Central memory CD8-positive, alpha-beta T cell (primary cell): ENCODE measurements around the gene ARAP3.
A peak's percentile ranks its signal among the peaks of the same experiment; 100 is the strongest.

Experiments used
- ATAC-seq: fragments of 150-1000 bp; cut with Tn5 transposase; replicated peaks from 2 replicates; pipeline ENCODE4 v1.10.0; 2022; ENCODE audit warnings: mild to moderate bottlenecking, moderate FRiP score, moderate number of reproducible peaks; ENCODE audit not compliant: poor library complexity, severe bottlenecking; ENCODE audit errors: extremely low read depth
- DNase-seq, 2 donors: peaks; one replicate each; pipeline ENCODE4 v3.0.0; 2021; ENCODE audit warnings: low spot score in 2 of 2
- H3K27ac Mint-ChIP-seq: one replicate; pipeline ENCODE4 v1.8.0; 2022; ENCODE audit warnings: low read depth, mild to moderate bottlenecking, moderate library complexity, mixed read lengths
- H3K27me3 Mint-ChIP-seq: one replicate; pipeline ENCODE4 v1.8.0; 2022; ENCODE audit warnings: mixed read lengths
- H3K36me3 Mint-ChIP-seq: one replicate; pipeline ENCODE4 v1.8.0; 2022; ENCODE audit warnings: mild to moderate bottlenecking, moderate library complexity, mixed read lengths; ENCODE audit not compliant: insufficient read depth
- H3K4me1 Mint-ChIP-seq: one replicate; pipeline ENCODE4 v1.8.0; 2022; ENCODE audit warnings: mixed read lengths
- H3K4me3 Mint-ChIP-seq: one replicate; pipeline ENCODE4 v1.8.0; 2022; ENCODE audit warnings: mild to moderate bottlenecking, moderate library complexity, mixed read lengths
- H3K9me3 Mint-ChIP-seq: one replicate; pipeline ENCODE4 v1.8.0; 2022; ENCODE audit warnings: mixed read lengths

The ARAP3 gene

DNA sequence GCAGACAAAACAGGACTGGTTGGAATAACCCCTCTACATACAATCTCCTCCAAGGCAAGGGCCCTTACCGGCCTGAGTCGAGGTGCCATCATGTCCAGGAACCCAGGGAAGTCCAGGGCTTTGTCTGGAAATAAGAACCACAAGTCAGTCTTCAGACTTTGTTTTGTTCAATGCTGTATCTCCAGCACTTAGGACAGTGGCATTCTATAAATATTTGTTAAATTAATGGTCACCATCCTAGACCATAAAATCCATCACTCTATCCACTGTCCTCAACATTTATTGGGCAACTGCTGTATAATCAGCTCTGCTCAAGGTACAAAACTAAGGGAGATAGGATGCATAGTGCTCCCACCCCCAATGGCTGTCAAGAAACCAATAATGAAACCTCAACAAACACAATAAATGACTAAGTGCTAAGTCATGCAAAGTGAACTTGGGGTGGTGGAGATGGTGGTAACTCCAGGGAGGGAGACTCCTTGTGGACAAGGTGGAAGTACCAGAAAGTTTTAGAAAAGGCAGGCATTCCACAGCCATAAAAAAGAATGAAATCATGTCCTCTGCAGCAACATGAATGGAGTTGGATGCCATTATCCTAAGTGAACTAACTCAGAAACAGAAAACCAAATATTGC is 40.3 kb downstream of the ARAP3 start:
- Mint-ChIP-seq H3K27ac (no peak overlapping the region), H3K9me3 (no peaks in the 10 kb centered on the region), H3K4me3 (no peak overlapping the region), H3K36me3 (peaks cover 32% of the 10 kb centered on the region), H3K4me1 (peaks cover 34% of the 10 kb centered on the region), H3K27me3 (no peaks in the 10 kb centered on the region)
- DNase-seq (no peak), ATAC-seq (no peak)

DNA sequence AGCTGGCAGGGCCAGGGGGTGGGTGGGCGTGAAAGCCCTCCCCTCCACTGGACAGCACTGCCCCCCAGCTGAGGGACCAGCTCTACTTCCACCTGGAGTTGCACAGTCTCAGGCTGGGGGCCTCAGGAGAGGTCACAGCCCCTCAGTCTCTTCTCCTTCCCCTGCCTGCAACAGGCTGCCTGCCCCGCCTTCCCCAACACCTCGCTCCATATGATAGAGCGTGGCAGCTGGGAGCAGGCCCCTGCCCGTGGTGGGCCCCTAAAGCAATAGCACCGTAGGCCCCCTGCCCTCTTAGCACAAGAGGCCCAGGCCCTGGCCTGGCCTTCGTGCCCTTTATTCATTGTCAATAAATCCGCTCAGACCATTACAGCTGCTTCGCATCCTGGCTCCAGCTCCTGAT is 41.3 kb downstream of the ARAP3 start:
- ATAC-seq: no peak
- peaks cover 37% of the 10 kb centered on the region for H3K4me1 Mint-ChIP-seq
- H3K4me3 Mint-ChIP-seq: no peak overlapping the region
- no peaks in the 10 kb centered on the region for H3K9me3 Mint-ChIP-seq
- no peak for DNase-seq
- H3K36me3 Mint-ChIP-seq: peaks cover 29% of the 10 kb centered on the region
- peak overlapping the region; percentile 29 for H3K27ac Mint-ChIP-seq
- H3K27me3 Mint-ChIP-seq: no peaks in the 10 kb centered on the region

DNA sequence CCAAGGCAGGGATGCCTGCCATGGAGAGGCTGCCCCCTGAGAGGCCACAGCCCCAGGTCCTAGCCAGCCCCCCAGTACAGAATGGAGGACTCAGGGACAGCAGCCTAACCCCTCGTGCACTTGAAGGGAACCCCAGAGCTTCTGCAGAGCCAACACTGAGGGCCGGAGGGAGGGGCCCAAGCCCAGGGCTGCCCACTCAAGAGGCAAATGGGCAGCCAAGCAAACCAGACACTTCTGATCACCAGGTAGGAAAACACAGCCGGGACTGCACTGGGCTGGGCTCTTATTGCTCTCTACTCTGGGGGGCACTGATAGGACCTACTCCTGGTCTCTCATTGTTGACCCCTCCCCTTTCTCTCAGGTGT is 42.0 kb downstream of the ARAP3 start:
- no peaks in the 10 kb centered on the region for H3K27me3 Mint-ChIP-seq
- no peak for ATAC-seq
- H3K9me3 Mint-ChIP-seq: no peaks in the 10 kb centered on the region
- no peak for DNase-seq
- H3K36me3 Mint-ChIP-seq: peaks cover 29% of the 10 kb centered on the region
- H3K27ac Mint-ChIP-seq: no peak overlapping the region
- no peak overlapping the region for H3K4me3 Mint-ChIP-seq
- H3K4me1 Mint-ChIP-seq: peaks cover 40% of the 10 kb centered on the region

DNA sequence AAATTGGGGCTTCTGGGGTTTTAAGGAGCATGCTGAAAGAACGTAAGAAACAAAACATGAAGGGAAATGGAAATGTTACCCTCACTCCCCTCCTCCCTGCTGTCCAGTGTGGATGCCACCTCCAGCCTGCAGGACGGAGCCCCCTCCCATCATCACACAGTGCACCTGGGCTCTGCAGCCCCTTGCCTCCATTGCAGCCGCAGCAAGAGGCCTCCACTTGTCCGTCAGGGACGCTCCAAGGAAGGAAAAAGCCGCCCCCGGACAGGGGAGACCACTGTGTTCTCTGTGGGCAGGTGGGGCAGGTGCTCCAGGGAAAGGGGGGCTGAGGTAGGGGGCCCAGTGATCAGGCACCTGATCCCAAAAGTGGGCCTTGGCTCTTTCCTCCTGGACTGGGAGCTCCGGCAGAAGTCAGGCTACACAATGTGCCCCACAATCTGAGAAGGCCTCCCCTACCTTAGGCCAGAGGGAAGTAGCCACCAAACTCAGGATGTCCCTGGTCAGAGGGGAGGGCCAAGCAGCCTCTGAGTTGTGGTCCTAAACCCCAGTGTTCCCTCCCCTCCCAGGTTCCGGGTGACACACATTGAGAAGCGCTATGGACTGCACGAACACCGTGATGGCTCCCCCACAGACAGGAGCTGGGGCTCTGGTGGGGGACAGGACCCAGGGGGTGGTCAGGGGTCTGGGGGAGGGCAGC is 42.5 kb downstream of the ARAP3 start:
- Mint-ChIP-seq H3K9me3 (no peaks in the 10 kb centered on the region), H3K36me3 (peaks cover 25% of the 10 kb centered on the region), H3K4me1 (peaks cover 41% of the 10 kb centered on the region), H3K27me3 (no peaks in the 10 kb centered on the region), H3K27ac (no peak overlapping the region), H3K4me3 (no peak overlapping the region)
- DNase-seq (no peak), ATAC-seq (no peak)

DNA sequence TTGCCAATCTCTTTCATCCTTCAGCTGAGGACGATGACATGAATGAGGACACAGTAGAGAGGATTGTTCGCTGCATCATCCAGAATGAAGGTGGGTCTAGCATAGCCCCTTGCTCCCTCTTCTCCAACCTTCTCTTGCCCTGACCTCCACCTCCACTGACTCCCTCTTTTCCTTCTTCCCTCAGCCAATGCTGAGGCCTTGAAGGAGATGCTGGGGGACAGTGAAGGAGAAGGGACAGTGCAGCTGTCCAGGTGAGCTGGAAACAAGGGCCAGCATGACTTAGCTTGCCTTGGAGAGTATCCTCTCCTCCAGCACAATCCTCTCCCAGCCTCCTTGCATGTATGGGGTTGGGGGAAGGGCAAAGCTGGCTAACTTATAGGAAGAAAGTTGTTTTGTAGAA is 43.3 kb downstream of the ARAP3 start:
- Mint-ChIP-seq H3K4me1 (peaks cover 48% of the 10 kb centered on the region), H3K36me3 (peaks cover 18% of the 10 kb centered on the region), H3K27ac (no peak overlapping the region), H3K9me3 (no peaks in the 10 kb centered on the region), H3K27me3 (no peaks in the 10 kb centered on the region), H3K4me3 (peak overlapping the region; percentile 84)
- ATAC-seq (no peak), DNase-seq (no peak)

DNA sequence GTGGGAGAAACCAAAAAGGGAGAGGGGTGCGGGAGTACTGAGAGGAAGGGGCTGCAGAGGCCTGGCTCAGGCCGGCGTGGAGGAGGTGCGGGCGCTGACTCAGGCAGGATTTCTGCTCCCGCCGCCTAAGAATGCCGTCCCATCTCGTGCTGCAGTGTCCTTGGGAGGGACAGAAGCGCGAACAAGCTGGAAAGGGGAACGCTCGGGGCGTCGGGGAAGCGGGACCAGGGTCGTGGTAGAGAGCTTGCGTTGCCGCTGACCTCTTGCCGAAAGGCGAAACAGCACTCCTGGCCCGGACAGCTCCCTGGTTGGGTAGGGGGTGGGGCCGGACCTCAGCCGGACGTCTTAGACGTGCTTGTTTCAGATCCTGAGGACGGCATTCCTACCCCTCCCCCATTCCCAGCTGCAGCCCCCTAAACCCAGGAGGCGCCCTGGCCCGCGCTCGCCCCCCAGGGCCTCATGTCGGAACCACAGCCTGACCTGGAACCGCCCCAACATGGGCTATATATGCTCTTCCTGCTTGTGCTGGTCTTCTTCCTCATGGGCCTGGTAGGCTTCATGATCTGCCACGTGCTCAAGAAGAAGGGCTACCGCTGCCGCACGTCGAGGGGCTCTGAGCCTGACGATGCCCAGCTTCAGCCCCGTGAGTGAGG is 44.1 kb downstream of the ARAP3 start:
- Mint-ChIP-seq H3K4me1 (peaks cover 48% of the 10 kb centered on the region), H3K9me3 (no peaks in the 10 kb centered on the region), H3K36me3 (peaks cover 14% of the 10 kb centered on the region), H3K4me3 (peak overlapping the region; percentile 84), H3K27ac (peak overlapping the region; percentile 61), H3K27me3 (no peaks in the 10 kb centered on the region)
- ATAC-seq (peak; percentile 50), DNase-seq (peak; percentile 37 to 48)

DNA sequence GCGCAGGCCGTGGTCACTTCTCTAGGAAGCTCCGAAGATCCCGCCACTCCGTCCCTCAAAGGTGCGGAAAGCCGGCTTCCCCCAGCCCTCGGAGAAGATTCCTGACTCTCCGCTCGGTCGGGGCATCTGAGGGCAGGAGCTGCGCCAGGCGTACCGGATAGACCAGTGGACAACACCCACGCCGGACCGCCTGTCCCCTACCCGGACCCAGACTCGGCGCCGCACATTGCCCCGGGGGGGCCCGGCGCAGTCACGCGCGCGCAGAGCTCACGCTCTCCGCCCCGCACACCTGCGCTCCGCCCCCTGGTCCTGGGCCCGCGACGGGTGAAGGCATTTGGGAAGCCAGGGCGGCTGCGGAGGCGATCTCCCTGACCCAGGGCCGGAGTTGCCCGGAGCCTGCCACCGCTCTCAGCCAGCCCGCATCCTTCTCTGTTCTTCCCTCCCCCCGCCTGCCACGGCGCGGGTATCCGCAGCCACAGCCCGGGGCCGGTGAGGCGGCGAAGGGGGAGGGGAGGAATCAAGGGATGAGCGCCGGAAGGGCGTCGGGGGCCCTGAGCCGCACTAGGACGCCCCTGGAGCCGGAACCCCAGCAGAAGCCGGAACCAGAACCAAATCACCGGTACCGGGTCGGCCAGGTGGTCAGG is 44.8 kb downstream of the ARAP3 start:
- peak; percentile 65 for ATAC-seq
- peak overlapping the region; percentile 84 for H3K4me3 Mint-ChIP-seq
- H3K4me1 Mint-ChIP-seq: peaks cover 48% of the 10 kb centered on the region
- peak overlapping the region; percentile 61 for H3K27ac Mint-ChIP-seq
- H3K27me3 Mint-ChIP-seq: no peaks in the 10 kb centered on the region
- no peak for DNase-seq
- peaks cover 14% of the 10 kb centered on the region for H3K36me3 Mint-ChIP-seq
- H3K9me3 Mint-ChIP-seq: no peaks in the 10 kb centered on the region

DNA sequence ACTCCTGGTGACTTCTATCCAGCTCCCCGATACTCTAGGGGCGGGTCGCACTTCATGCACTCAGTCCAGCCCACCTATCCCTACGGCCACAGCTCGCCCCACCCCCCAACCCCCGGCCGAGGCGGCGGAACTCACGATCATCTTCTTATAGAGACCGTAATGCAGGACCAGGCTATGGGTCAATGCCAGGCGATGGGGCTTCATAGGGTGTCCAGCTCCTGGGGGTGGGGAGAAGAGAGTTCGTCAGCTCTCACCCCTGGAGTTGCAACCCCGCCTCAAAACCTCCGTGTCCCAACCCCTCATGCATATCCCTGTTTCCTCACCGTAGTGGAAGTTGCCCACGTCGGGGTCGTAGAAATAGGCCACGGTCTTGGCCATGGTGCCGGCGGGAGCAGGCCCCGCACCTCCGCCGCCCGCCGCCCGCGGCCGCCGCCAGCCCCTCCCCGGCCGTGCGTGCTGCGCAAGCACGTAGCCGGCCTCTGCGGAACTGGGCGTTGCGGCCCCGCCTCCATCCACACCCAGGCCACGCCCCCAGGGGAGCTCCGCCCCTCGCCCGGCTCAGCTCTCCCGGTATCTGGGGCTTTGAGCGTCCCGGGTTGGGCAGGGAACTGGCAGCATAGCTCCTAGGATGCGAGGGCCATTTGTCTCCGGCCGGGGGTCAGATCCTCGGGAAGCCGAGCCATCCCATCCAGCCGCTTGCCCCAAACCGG is 45.5 kb downstream of the ARAP3 start, which contains the start of the genes HDAC3 and RELL2:
Gene HDAC3, minus strand, starts transcription at position 437 of the 710 bp plus-strand sequence. Its CDS starts 59 bp downstream, at position 378.
Gene RELL2, plus strand, starts transcription at position 585 of the 710 bp plus-strand sequence. CDS start 1,229 bp downstream, outside the sequence.
- DNase-seq (peak; percentile 90 to 97), ATAC-seq (peak; percentile 82)
- H3K4me1 Mint-ChIP-seq: peaks cover 42% of the 10 kb centered on the region
- H3K27ac Mint-ChIP-seq: peak within 1 kb of the TSS; percentile 88
- no peaks in the 10 kb centered on the region for H3K9me3 Mint-ChIP-seq
- peak within 1 kb of the TSS; percentile 84 for H3K4me3 Mint-ChIP-seq
- H3K36me3 Mint-ChIP-seq: peaks cover 11% of the 10 kb centered on the region
- no peaks in the 10 kb centered on the region for H3K27me3 Mint-ChIP-seq

DNA sequence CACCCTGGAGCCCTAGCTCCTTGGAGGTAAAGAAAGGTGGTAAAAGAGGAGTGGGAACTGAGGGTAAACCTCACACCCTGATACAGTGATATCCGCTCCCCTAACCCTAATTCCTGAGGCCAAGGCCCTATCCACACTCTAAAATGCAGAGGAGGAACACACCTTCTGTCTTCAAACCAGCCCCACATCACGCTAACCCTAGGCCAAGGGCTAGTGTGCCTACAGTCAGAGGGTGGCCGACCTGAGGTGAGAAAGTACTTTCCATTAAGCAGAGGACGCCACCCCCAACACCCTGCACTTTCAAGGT is 46.0 kb downstream of the ARAP3 start:
- Mint-ChIP-seq H3K4me1 (peaks cover 37% of the 10 kb centered on the region), H3K9me3 (no peaks in the 10 kb centered on the region), H3K36me3 (peaks cover 8% of the 10 kb centered on the region), H3K27ac (peak overlapping the region; percentile 88), H3K27me3 (no peaks in the 10 kb centered on the region), H3K4me3 (peak overlapping the region; percentile 84)
- DNase-seq (no peak), ATAC-seq (no peak)

DNA sequence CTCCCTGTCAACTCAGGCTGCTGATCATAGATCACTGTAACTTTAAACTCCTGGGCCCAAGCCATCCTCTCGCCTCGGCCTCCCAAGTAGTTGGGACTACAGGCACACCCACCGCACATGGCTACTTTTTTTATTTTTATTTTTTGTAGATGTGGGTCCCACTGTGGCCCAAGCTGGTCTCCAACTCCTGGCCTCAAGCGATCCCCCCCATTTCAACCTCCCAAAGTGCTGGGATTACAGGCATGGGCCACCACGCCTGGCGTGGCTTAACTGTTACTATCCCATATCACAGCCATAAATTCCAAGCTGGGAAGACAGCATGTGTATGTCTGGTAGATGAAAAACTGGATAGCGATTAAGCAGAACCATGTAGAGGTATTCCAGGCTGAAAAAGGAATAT is 46.4 kb downstream of the ARAP3 start:
- DNase-seq (no peak), ATAC-seq (no peak)
- H3K27ac Mint-ChIP-seq: peak overlapping the region; percentile 88
- H3K27me3 Mint-ChIP-seq: no peaks in the 10 kb centered on the region
- peaks cover 8% of the 10 kb centered on the region for H3K36me3 Mint-ChIP-seq
- H3K9me3 Mint-ChIP-seq: no peaks in the 10 kb centered on the region
- H3K4me3 Mint-ChIP-seq: peak overlapping the region; percentile 84
- H3K4me1 Mint-ChIP-seq: peaks cover 33% of the 10 kb centered on the region

DNA sequence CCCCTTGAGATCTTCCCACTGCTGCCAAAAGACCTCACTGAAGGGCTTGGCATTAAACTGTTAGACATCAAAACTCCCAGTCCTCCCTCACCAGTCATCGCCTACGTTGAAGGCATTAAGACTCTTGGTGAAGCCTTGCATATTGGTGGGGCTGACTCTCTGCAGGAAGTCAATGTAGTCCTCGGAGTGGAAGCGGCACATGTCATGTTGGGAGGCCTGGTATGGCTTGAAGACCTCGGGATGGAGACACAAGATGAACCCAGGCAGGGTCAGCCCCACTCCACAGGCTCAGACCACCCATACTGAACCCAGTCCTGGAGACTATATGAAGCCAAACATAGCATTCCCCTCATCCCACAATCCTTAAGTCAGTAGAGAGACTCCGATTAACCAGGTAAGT is 47.3 kb downstream of the ARAP3 start:
- Mint-ChIP-seq H3K9me3 (no peaks in the 10 kb centered on the region), H3K36me3 (peaks cover 8% of the 10 kb centered on the region), H3K4me1 (peaks cover 33% of the 10 kb centered on the region), H3K4me3 (peak overlapping the region; percentile 84), H3K27ac (peak overlapping the region; percentile 88), H3K27me3 (no peaks in the 10 kb centered on the region)
- DNase-seq (no peak), ATAC-seq (no peak)

DNA sequence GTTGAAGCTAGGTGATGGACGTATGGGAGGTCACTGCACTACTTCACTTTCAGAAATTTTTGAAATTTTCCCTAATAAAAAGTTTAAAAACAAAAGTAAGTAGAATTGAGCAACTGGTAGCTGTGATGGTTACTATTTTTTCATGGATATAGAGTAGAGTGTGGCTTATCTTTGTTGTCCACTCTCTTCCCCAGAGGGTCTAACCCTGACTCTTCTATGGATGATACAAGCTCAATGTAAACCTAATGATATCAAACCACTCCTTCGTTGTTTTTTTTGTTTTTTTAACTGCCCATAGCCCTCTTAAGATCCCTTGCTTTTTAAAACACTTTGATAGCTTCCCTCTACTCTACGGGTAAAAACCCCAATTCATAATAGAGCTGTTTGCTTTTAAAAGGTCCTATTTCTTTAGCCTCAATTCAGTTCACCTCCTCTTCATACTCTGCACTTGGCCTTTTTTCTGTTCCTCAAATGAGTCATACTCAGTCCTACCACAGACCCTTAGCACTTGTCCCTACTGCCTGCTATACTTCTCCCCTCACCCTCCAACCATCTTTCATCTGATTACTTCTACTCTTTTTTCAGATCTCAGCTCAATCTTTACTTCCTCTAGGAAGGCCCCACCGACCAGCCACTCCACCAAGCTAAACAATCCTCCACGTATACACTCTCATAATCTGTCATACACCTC is 48.0 kb downstream of the ARAP3 start:
- Mint-ChIP-seq H3K4me1 (peaks cover 33% of the 10 kb centered on the region), H3K27ac (no peak overlapping the region), H3K27me3 (no peaks in the 10 kb centered on the region), H3K36me3 (peaks cover 10% of the 10 kb centered on the region), H3K4me3 (no peak overlapping the region), H3K9me3 (no peaks in the 10 kb centered on the region)
- ATAC-seq: no peak
- no peak for DNase-seq
